GM13976 (cell line): ENCODE results near the gene PISD.
A peak's percentile ranks its signal among the peaks of the same experiment; 100 is the strongest.

ENCODE experiments used
- DNase-seq: peaks from one replicate; pipeline ENCODE4 v3.0.0; 2012; ENCODE audit warnings: low spot score
- CTCF ChIP-seq: IDR thresholded peaks from 2 replicates; pipeline ENCODE4 v1.5.1; 2012; ENCODE audit warnings: borderline replicate concordance, mild to moderate bottlenecking; ENCODE audit not compliant: insufficient read depth; ENCODE audit errors: extremely low read depth, missing control alignments, control extremely low read depth
- in situ Hi-C: fragments of 300-500 bp; cut with MboI; formaldehyde crosslinking; loops from one replicate; pipeline ENCODE4 v1.12.0; 2022; ENCODE audit warnings: low sequenced_read_pairs, mixed read lengths, inconsistent platforms; ENCODE audit not compliant: unreplicated experiment

The PISD gene

GRCh38 chr22:31618057-31618456 is 44.0 kb downstream of the PISD start:
- TF ChIP-seq CTCF: no peak
- in situ Hi-C loops: no loop called here
- DNase-seq: no peak

GRCh38 chr22:31616315-31616980 is 45.6 kb downstream of the PISD start:
- peak; percentile 80 for DNase-seq
- TF ChIP-seq CTCF: no peak
- in situ Hi-C loops: no loop called here

- TF ChIP-seq CTCF: no peak
- in situ Hi-C loops: no loop called here
- DNase-seq: no peak
These were observed 46.1 kb downstream of the PISD start for GRCh38 chr22:31615940-31616314.

GRCh38 chr22:31615491-31615860 is 46.5 kb downstream of the PISD start:
- in situ Hi-C loops: no loop called here
- TF ChIP-seq CTCF: no peak
- DNase-seq: peak; percentile 47

- DNase-seq: no peak
- in situ Hi-C loops: no loop called here
- TF ChIP-seq CTCF: no peak
These were observed 47.1 kb downstream of the PISD start for GRCh38 chr22:31614781-31615490.

GRCh38 chr22:31613904-31614296 is 48.1 kb downstream of the PISD start:
- in situ Hi-C loops: no loop called here
- DNase-seq: no peak
- no peak for TF ChIP-seq CTCF

GRCh38 chr22:31613286-31613903 is 48.6 kb downstream of the PISD start:
- DNase-seq: no peak
- in situ Hi-C loops: no loop called here
- no peak for TF ChIP-seq CTCF
